Measurements from ENCODE around the gene MAP3K21. TPM values are rescaled to one million over a fixed set of nuclear protein-coding genes. Genes with fewer than 3 reads are reported as not detected.

Gene MAP3K21
- total and polyA plus RNA-seq, 4 donors: 0.33 to 1.8 (median 1.4) TPM

DNA sequence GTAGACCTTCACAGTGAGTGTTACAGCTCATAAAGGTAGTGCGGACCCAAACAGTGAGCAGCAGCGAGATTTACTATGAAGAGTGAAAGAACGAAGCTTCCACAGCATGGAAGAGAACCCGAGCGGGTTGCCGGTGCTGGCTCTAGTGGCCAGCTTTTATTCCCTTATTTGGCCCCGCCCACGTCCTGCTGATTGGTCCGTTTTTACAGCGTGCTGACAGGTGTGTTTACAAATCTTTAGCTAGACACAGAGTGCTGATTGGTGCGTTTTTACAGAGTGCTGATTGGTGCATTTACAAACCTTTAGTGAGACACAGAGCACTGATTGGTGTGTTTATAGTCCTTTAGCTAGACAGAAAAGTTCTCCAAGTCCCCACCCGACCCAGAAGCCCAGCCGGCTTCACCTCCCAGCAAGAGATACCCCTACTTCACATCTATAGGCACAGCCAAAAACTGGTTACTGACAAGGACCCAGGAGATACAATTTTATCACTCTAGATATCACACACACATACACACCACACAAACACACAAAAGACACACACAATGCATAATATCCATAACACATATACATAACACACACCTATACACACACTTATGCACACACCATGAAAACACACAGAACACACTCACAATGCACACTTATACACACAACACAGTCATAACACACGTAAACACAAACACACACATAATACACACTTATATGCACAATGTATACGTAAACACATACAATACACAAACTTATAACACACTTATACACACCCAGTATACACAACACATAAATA is 68.5 kb downstream of the MAP3K21 start:
- H3K4me1 ChIP-seq (ENCODE audit: control insufficient read depth in 1 of 2, insufficient read depth in 2 of 2, low read length in 2 of 2): no peaks in the 10 kb centered on the region
- no peak overlapping the region for H3K4me3 ChIP-seq (ENCODE audit: low read length in 2 of 2)
- no peaks in the 10 kb centered on the region for H3K27me3 ChIP-seq (ENCODE audit: control insufficient read depth in 1 of 2, insufficient read depth in 2 of 2, low read length in 1 of 2)
- H3K27ac ChIP-seq (ENCODE audit: low read depth in 1 of 2, low read length in 2 of 2): no peak overlapping the region
- intact Hi-C loops (cut with DNase I): no loop called here
- DNase-seq: no peak
- H3K36me3 ChIP-seq (ENCODE audit: control insufficient read depth in 1 of 2, insufficient read depth in 2 of 2, low read length in 1 of 2): no peaks in the 10 kb centered on the region
- no peak for ATAC-seq (ENCODE audit: low FRiP score)
- no peaks in the 10 kb centered on the region for H3K9me3 ChIP-seq (ENCODE audit: control insufficient read depth, low read length)
- WGBS, 2 donors: 79% methylated on average over 15 of the region's 15 CpGs

DNA sequence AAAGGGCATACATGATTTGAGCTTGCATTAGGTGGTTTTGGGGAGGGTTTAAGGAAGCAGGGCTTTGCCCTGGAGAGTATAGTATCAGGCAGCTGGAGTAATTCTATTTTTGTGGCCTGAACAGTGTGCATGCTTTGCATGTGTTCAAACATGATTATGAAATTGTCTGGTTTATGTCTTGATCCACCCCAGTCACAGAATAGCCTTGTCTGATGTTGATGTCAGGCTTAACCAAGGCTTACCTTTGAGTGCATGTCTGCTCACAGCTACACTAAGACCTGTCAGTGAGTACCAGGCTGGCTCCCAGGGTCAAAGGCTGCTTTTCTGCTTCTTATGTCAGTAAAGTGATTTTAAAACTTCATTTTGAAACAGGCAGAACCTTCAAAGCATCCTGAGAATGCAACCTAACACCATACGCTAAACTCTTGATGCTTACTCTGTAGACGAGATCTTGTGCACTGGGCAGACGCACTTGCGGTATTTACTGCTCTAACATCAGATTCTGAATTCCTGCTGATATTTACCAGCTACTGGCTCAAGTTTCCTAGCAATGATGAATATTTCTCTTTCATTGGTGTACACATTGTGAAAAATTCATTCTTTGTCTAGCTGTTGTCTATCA is 78.9 kb downstream of the MAP3K21 start:
- Histone ChIP-seq H3K27me3 (ENCODE audit: control insufficient read depth in 1 of 2, insufficient read depth in 2 of 2, low read length in 1 of 2) (no peaks in the 10 kb centered on the region), H3K4me3 (ENCODE audit: low read length in 2 of 2) (no peak overlapping the region), H3K9me3 (ENCODE audit: control insufficient read depth, low read length) (peaks cover 2% of the 10 kb centered on the region), H3K36me3 (ENCODE audit: control insufficient read depth in 1 of 2, insufficient read depth in 2 of 2, low read length in 1 of 2) (no peaks in the 10 kb centered on the region), H3K27ac (ENCODE audit: low read depth in 1 of 2, low read length in 2 of 2) (no peak overlapping the region), H3K4me1 (ENCODE audit: control insufficient read depth in 1 of 2, insufficient read depth in 2 of 2, low read length in 2 of 2) (no peaks in the 10 kb centered on the region)
- ATAC-seq (ENCODE audit: low FRiP score) (no peak), DNase-seq (no peak)
- 78 to 80% methylated on average over 4 of the region's 4 CpGs for WGBS, 2 donors
- intact Hi-C loops (cut with DNase I): no loop called here

DNA sequence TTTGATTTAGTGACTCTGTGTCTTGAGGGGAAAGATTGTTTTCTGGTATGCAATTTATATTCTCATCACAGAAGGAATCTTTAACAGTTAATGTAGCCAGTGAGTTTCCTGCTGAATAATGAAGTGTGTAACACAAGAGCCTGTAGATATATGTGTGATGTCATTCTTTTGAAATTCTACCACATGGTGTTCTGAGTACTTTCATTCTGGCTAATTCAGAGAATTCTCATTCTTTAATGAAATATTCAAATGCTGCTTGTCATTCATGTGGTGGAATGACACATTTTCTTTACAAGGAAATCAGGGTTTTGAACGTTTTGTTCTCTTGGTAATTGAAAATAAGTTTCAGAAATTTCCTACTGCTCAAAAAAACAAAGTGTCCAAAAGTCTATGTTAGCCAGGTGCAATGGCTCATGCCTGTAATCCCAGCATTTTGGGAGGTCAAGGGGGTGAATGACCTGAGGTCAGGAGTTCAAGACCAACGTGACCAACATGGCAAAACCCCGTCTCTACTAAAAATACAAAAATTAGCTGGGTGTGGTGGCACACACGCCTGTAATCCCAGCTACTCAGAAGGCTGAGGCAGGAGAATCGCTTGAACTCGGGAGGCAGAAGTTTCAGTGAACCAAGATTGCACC is 79.6 kb downstream of the MAP3K21 start:
- ATAC-seq (ENCODE audit: low FRiP score) (no peak), DNase-seq (no peak)
- Histone ChIP-seq H3K9me3 (ENCODE audit: control insufficient read depth, low read length) (peaks cover 2% of the 10 kb centered on the region), H3K27me3 (ENCODE audit: control insufficient read depth in 1 of 2, insufficient read depth in 2 of 2, low read length in 1 of 2) (no peaks in the 10 kb centered on the region), H3K4me3 (ENCODE audit: low read length in 2 of 2) (no peak overlapping the region), H3K4me1 (ENCODE audit: control insufficient read depth in 1 of 2, insufficient read depth in 2 of 2, low read length in 2 of 2) (no peaks in the 10 kb centered on the region), H3K36me3 (ENCODE audit: control insufficient read depth in 1 of 2, insufficient read depth in 2 of 2, low read length in 1 of 2) (no peaks in the 10 kb centered on the region), H3K27ac (ENCODE audit: low read depth in 1 of 2, low read length in 2 of 2) (no peak overlapping the region)
- 74 to 79% methylated on average over 6 of the region's 6 CpGs for WGBS, 2 donors
- intact Hi-C loops (cut with DNase I): no loop called here

DNA sequence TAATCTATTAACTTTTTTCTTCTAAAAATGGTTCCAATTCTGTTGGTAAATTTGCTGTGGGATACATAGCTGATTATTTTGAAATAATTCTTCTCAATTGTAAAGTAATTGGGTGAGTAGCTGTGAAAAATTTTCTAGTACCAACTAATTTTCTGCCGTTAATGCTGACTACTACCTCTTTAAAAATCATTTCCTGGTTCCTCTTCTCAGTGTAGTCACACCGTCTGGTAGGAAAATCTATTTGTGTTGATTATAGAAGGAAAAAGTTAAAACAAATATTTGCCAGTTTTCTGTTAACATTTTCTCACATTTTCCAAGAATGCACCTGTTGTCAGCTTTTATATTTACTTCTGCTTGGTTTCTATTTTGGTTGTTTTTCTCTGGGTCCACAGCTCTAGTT is 82.0 kb downstream of the MAP3K21 start:
- intact Hi-C loops (cut with DNase I): no loop called here
- Histone ChIP-seq H3K36me3 (ENCODE audit: control insufficient read depth in 1 of 2, insufficient read depth in 2 of 2, low read length in 1 of 2) (no peaks in the 10 kb centered on the region), H3K27ac (ENCODE audit: low read depth in 1 of 2, low read length in 2 of 2) (no peak overlapping the region), H3K9me3 (ENCODE audit: control insufficient read depth, low read length) (peaks cover 4% of the 10 kb centered on the region), H3K27me3 (ENCODE audit: control insufficient read depth in 1 of 2, insufficient read depth in 2 of 2, low read length in 1 of 2) (no peaks in the 10 kb centered on the region), H3K4me1 (ENCODE audit: control insufficient read depth in 1 of 2, insufficient read depth in 2 of 2, low read length in 2 of 2) (no peaks in the 10 kb centered on the region), H3K4me3 (ENCODE audit: low read length in 2 of 2) (no peak overlapping the region)
- ATAC-seq (ENCODE audit: low FRiP score): no peak
- 50 to 57% methylated on average over 2 of the region's 2 CpGs for WGBS, 2 donors
- no peak for DNase-seq

DNA sequence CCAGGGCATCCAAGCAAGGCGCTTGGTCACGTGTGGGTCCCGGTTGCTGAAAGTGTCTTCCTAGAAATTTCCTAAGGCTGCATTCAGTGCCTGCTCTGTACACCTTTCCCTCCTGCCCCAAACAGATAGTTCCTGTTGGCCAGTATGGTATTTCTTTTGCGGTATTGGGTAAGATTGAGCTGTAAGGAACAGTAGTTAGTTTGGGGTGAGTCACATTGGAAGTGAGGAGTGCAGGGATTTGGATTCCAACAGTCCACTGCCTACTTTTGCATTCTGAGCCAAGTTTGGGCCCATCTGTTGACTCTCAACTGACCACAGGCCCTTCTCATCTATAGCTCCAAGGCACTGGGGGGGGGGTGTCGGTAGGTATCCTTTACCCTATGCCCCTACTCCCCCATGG is 83.4 kb downstream of the MAP3K21 start:
- WGBS, 2 donors: 72 to 75% methylated on average over 5 of the region's 5 CpGs
- H3K36me3 ChIP-seq (ENCODE audit: control insufficient read depth in 1 of 2, insufficient read depth in 2 of 2, low read length in 1 of 2): no peaks in the 10 kb centered on the region

DNA sequence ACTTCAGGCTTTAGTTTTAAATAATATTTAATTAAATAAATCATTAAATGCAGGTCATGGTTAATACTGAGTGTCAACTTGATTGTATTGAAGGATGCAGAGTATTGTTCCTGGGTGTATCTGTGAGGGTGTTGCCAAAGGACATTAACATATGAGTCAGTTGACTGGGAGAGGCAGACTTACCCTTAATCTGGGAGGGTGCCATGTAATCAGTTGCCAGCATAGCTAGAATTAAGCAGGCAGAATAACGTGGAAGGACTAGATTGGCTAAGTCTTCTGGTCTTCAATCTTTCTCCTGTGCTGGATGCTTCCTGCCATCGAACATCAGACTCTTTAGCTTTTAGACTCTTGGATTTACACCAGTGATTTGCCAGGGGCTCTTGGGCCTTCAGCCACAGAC is 85.3 kb downstream of the MAP3K21 start:
- H3K4me3 ChIP-seq (ENCODE audit: low read length in 2 of 2): no peak overlapping the region
- 49 to 53% methylated on average over 2 of the region's 2 CpGs for WGBS, 2 donors
- no peaks in the 10 kb centered on the region for H3K4me1 ChIP-seq (ENCODE audit: control insufficient read depth in 1 of 2, insufficient read depth in 2 of 2, low read length in 2 of 2)
- DNase-seq: no peak
- no peaks in the 10 kb centered on the region for H3K27me3 ChIP-seq (ENCODE audit: control insufficient read depth in 1 of 2, insufficient read depth in 2 of 2, low read length in 1 of 2)
- H3K27ac ChIP-seq (ENCODE audit: low read depth in 1 of 2, low read length in 2 of 2): no peak overlapping the region
- ATAC-seq (ENCODE audit: low FRiP score): no peak
- intact Hi-C loops (cut with DNase I): no loop called here
- peaks cover 5% of the 10 kb centered on the region for H3K9me3 ChIP-seq (ENCODE audit: control insufficient read depth, low read length)
- H3K36me3 ChIP-seq (ENCODE audit: control insufficient read depth in 1 of 2, insufficient read depth in 2 of 2, low read length in 1 of 2): no peaks in the 10 kb centered on the region

More for the DNA sequence above, 83.4 kb downstream of the MAP3K21 start:
- intact Hi-C loops (cut with DNase I): no loop called here
- Histone ChIP-seq H3K27me3 (ENCODE audit: control insufficient read depth in 1 of 2, insufficient read depth in 2 of 2, low read length in 1 of 2) (no peaks in the 10 kb centered on the region), H3K4me3 (ENCODE audit: low read length in 2 of 2) (no peak overlapping the region), H3K4me1 (ENCODE audit: control insufficient read depth in 1 of 2, insufficient read depth in 2 of 2, low read length in 2 of 2) (no peaks in the 10 kb centered on the region), H3K9me3 (ENCODE audit: control insufficient read depth, low read length) (peaks cover 5% of the 10 kb centered on the region), H3K27ac (ENCODE audit: low read depth in 1 of 2, low read length in 2 of 2) (no peak overlapping the region)
- ATAC-seq (ENCODE audit: low FRiP score): no peak
- DNase-seq: no peak

GRCh38 chr1:233421293-233421692 is 93.8 kb downstream of the MAP3K21 start:
- Histone ChIP-seq H3K27me3 (ENCODE audit: control insufficient read depth in 1 of 2, insufficient read depth in 2 of 2, low read length in 1 of 2) (no peaks in the 10 kb centered on the region), H3K9me3 (ENCODE audit: control insufficient read depth, low read length) (no peaks in the 10 kb centered on the region), H3K4me1 (ENCODE audit: control insufficient read depth in 1 of 2, insufficient read depth in 2 of 2, low read length in 2 of 2) (no peaks in the 10 kb centered on the region), H3K36me3 (ENCODE audit: control insufficient read depth in 1 of 2, insufficient read depth in 2 of 2, low read length in 1 of 2) (no peaks in the 10 kb centered on the region), H3K4me3 (ENCODE audit: low read length in 2 of 2) (no peak overlapping the region), H3K27ac (ENCODE audit: low read depth in 1 of 2, low read length in 2 of 2) (no peak overlapping the region)
- intact Hi-C loops (cut with DNase I): no loop called here
- ATAC-seq (ENCODE audit: low FRiP score): no peak
- DNase-seq: no peak

GRCh38 chr1:233424779-233425178 is 97.3 kb downstream of the MAP3K21 start:
- intact Hi-C loops (cut with DNase I): no loop called here
- ATAC-seq (ENCODE audit: low FRiP score) (no peak), DNase-seq (no peak)
- WGBS, 2 donors: 63 to 65% methylated on average over 2 of the region's 2 CpGs
- no peak overlapping the region for H3K4me3 ChIP-seq (ENCODE audit: low read length in 2 of 2)
- H3K27me3 ChIP-seq (ENCODE audit: control insufficient read depth in 1 of 2, insufficient read depth in 2 of 2, low read length in 1 of 2): no peaks in the 10 kb centered on the region
- H3K36me3 ChIP-seq (ENCODE audit: control insufficient read depth in 1 of 2, insufficient read depth in 2 of 2, low read length in 1 of 2): no peaks in the 10 kb centered on the region
- H3K9me3 ChIP-seq (ENCODE audit: control insufficient read depth, low read length): no peaks in the 10 kb centered on the region
- no peaks in the 10 kb centered on the region for H3K4me1 ChIP-seq (ENCODE audit: control insufficient read depth in 1 of 2, insufficient read depth in 2 of 2, low read length in 2 of 2)
- H3K27ac ChIP-seq (ENCODE audit: low read depth in 1 of 2, low read length in 2 of 2): no peak overlapping the region

GRCh38 chr1:233427907-233428306 is 100.4 kb downstream of the MAP3K21 start:
- WGBS, 2 donors: 23 to 26% methylated on average over 1 of the region's 1 CpG
- no peak overlapping the region for H3K27ac ChIP-seq (ENCODE audit: low read depth in 1 of 2, low read length in 2 of 2)
- no peaks in the 10 kb centered on the region for H3K36me3 ChIP-seq (ENCODE audit: control insufficient read depth in 1 of 2, insufficient read depth in 2 of 2, low read length in 1 of 2)
- no peaks in the 10 kb centered on the region for H3K9me3 ChIP-seq (ENCODE audit: control insufficient read depth, low read length)
- no peak for DNase-seq
- intact Hi-C loops (cut with DNase I): no loop called here
- ATAC-seq (ENCODE audit: low FRiP score): no peak
- no peak overlapping the region for H3K4me3 ChIP-seq (ENCODE audit: low read length in 2 of 2)
- H3K27me3 ChIP-seq (ENCODE audit: control insufficient read depth in 1 of 2, insufficient read depth in 2 of 2, low read length in 1 of 2): no peaks in the 10 kb centered on the region
- H3K4me1 ChIP-seq (ENCODE audit: control insufficient read depth in 1 of 2, insufficient read depth in 2 of 2, low read length in 2 of 2): no peaks in the 10 kb centered on the region
